HCT116 (cell line): Measurements from ENCODE around the gene PAPPA2. TPM values are rescaled to one million over a fixed set of nuclear protein-coding genes. Genes with fewer than 3 reads are reported as not detected.

Experiments
- ATAC-seq: fragments of 200-7000 bp; cut with Tn5 transposase; 2 replicates; pipeline ENCODE4 v1.9.1; 2020; ENCODE audit warnings: mild to moderate bottlenecking, moderate library complexity
- BruUV-seq: library from RNA; stranded (reverse); fragments of 400-500 nt; replicated peaks from 2 replicates; lab custom pipeline; 2021; lab: Mats Ljungman, UMichigan
- CTCF ChIA-PET: fragments of 300-600 bp; sonication (Branson Sonifier 250); formaldehyde crosslinking; loops from one replicate; lab custom pipeline; 2021; ENCODE audit warnings: antibody characterized with exemption; lab: Charles Lee
- POLR2A ChIA-PET: fragments of 300-600, 350-600 bp; sonication (Branson Sonifier 250); formaldehyde crosslinking; loops from one replicate; lab custom pipeline; 2021; ENCODE audit warnings: antibody characterized with exemption; lab: Charles Lee
- RAD21 ChIA-PET, 2 experiments: fragments of 300-600 bp; sonication (Branson Sonifier 250); formaldehyde crosslinking; loops; one replicate each; lab custom pipeline; 2023; ENCODE audit warnings: low total read pairs in 2 of 2; ENCODE audit not compliant: uncharacterized antibody in 2 of 2, unreplicated experiment in 2 of 2, low non-redundant PET in 1 of 2; lab: Charles Lee
- DNase-seq: peaks from one replicate; pipeline ENCODE4 v3.0.0-alpha.2; 2010; ENCODE audit warnings: low read depth, low spot score
- H2AFZ ChIP-seq: fragments of 200-600 bp; shearing (Covaris generic), sonication (generic); 2 replicates; pipeline ENCODE4 v1.6.1; 2017; ENCODE audit warnings: low read depth, mixed run types, mixed read lengths, antibody characterized with exemption, low read length; ENCODE audit not compliant: poor library complexity, severe bottlenecking
- H3K27ac ChIP-seq: 2 replicates; pipeline ENCODE4 v1.5.1; 2012; ENCODE audit warnings: low read depth, low read length
- H3K27me3 ChIP-seq: fragments of 200-600 bp; sonication (generic); 2 replicates; pipeline ENCODE4 v1.6.1; 2016; ENCODE audit warnings: mixed run types, low read length, mixed read lengths; ENCODE audit not compliant: insufficient read depth
- H3K36me3 ChIP-seq, 2 experiments: fragments of 200-500 bp in 1 of 2; fragments of 200-600 bp in 1 of 2; sonication (Bioruptor generic) in 1 of 2; sonication (generic) in 1 of 2; 2 replicates each; pipeline versions ENCODE4 v1.5.1 to v1.6.1; 2014 to 2016; ENCODE audit warnings: low read length in 2 of 2, inconsistent platforms in 1 of 2, mixed read lengths in 1 of 2, mixed run types in 1 of 2; ENCODE audit not compliant: insufficient read depth in 2 of 2, control insufficient read depth in 1 of 2
- H3K4me1 ChIP-seq, 2 experiments: fragments of 200-600 bp in 1 of 2; sonication (generic) in 1 of 2; 2 replicates each; pipeline versions ENCODE4 v1.5.1 to v1.6.1; 2012 to 2017; ENCODE audit warnings: low read length in 2 of 2, inconsistent platforms in 1 of 2, mild to moderate bottlenecking in 1 of 2, mixed read lengths in 1 of 2, mixed run types in 1 of 2, moderate library complexity in 1 of 2; ENCODE audit not compliant: insufficient read depth in 2 of 2, control insufficient read depth in 1 of 2
- H3K4me2 ChIP-seq: fragments of 200-600 bp; sonication (generic); 2 replicates; pipeline ENCODE4 v1.6.1; 2017; ENCODE audit warnings: mixed run types, low read length, mixed read lengths
- H3K4me3 ChIP-seq, 2 experiments: fragments of 200-600 bp in 1 of 2; sonication (generic) in 1 of 2; replicated peaks in 1 of 2; 2 replicates each; pipeline ENCODE4 v1.5.1; 2011 to 2016; ENCODE audit warnings: low read length in 2 of 2, control low read depth in 1 of 2, low read depth in 1 of 2, mild to moderate bottlenecking in 1 of 2, mixed read lengths in 1 of 2, mixed run types in 1 of 2
- H3K79me2 ChIP-seq: fragments of 200-600 bp; sonication (generic); 2 replicates; pipeline ENCODE4 v1.6.1; 2017; ENCODE audit warnings: mild to moderate bottlenecking, mixed run types, low read length, moderate library complexity, mixed read lengths; ENCODE audit not compliant: insufficient read depth
- H3K9ac ChIP-seq: fragments of 200-600 bp; sonication (generic); 2 replicates; pipeline ENCODE4 v1.6.1; 2016; ENCODE audit warnings: low read length, mixed read lengths
- H3K9me2 ChIP-seq: fragments of 200-600 bp; sonication (generic), shearing (Covaris generic); 2 replicates; pipeline ENCODE4 v1.6.1; 2017; ENCODE audit warnings: mixed run types, mild to moderate bottlenecking, moderate library complexity; ENCODE audit not compliant: insufficient read depth
- H3K9me3 ChIP-seq, 2 experiments: fragments of 200-500 bp in 1 of 2; fragments of 200-600 bp in 1 of 2; sonication (Bioruptor generic) in 1 of 2; sonication (generic) in 1 of 2; 2 replicates each; pipeline ENCODE4 v1.6.1; 2014 to 2017; ENCODE audit warnings: low read length in 2 of 2, mixed read lengths in 2 of 2, inconsistent platforms in 1 of 2, low read depth in 1 of 2, mild to moderate bottlenecking in 1 of 2, mixed run types in 1 of 2, moderate library complexity in 1 of 2; ENCODE audit not compliant: control insufficient read depth in 1 of 2, insufficient read depth in 1 of 2
- H4K20me1 ChIP-seq: fragments of 200-600 bp; sonication (generic), shearing (Covaris generic); 2 replicates; pipeline ENCODE4 v1.6.1; 2017; ENCODE audit warnings: mixed run types, mild to moderate bottlenecking, moderate library complexity; ENCODE audit not compliant: insufficient read depth
- CBX3 ChIP-seq: IDR thresholded peaks from 2 replicates; pipeline ENCODE4 v1.6.1; 2012; ENCODE audit warnings: low read depth
- CEBPB ChIP-seq: IDR thresholded peaks from 2 replicates; pipeline ENCODE4 v1.6.1; 2012; ENCODE audit warnings: low read depth
- CTCF ChIP-seq, 3 experiments: fragments of 200-600 bp in 1 of 3; sonication (generic) in 1 of 3; IDR thresholded peaks in 2 of 3; conservative IDR thresholded peaks in 1 of 3; 2 replicates each; pipeline ENCODE4 v1.5.1; 2012 to 2017; ENCODE audit warnings: low read depth in 2 of 3, low read length in 2 of 3, antibody characterized with exemption in 1 of 3, borderline replicate concordance in 1 of 3, control low read depth in 1 of 3, mild to moderate bottlenecking in 1 of 3, mixed read lengths in 1 of 3, mixed run types in 1 of 3, moderate library complexity in 1 of 3; ENCODE audit not compliant: insufficient read depth in 1 of 3
- EGR1 ChIP-seq: IDR thresholded peaks from 2 replicates; pipeline ENCODE4 v1.6.1; 2012; ENCODE audit warnings: low read depth
- EZH2phosphoT487 ChIP-seq: fragments of 200-600 bp; IDR thresholded peaks from 2 replicates; pipeline ENCODE4 v1.6.1; 2018; ENCODE audit warnings: antibody characterized with exemption, borderline replicate concordance
- FOSL1 ChIP-seq: IDR thresholded peaks from 2 replicates; pipeline ENCODE4 v1.6.1; 2012; ENCODE audit warnings: low read depth
- JUND ChIP-seq: IDR thresholded peaks from 2 replicates; pipeline ENCODE4 v1.6.1; 2012
- MAX ChIP-seq: IDR thresholded peaks from 2 replicates; pipeline ENCODE4 v1.6.1; 2012
- RAD21 ChIP-seq: IDR thresholded peaks from 2 replicates; pipeline ENCODE4 v1.6.1; 2012; ENCODE audit warnings: low read depth, mild to moderate bottlenecking
- SIN3A ChIP-seq: IDR thresholded peaks from 2 replicates; pipeline ENCODE4 v1.6.1; 2012; ENCODE audit warnings: low read depth
- SP1 ChIP-seq: IDR thresholded peaks from 2 replicates; pipeline ENCODE4 v1.6.1; 2012; ENCODE audit warnings: low read depth
- SRF ChIP-seq: IDR thresholded peaks from 2 replicates; pipeline ENCODE4 v1.6.1; 2012; ENCODE audit warnings: low read depth
- TCF7L2 ChIP-seq: IDR thresholded peaks from 2 replicates; pipeline ENCODE4 v1.7.0; 2011; ENCODE audit warnings: borderline replicate concordance, inconsistent platforms; ENCODE audit not compliant: insufficient read depth, insufficient read length; ENCODE audit errors: extremely low read depth
- YY1 ChIP-seq: IDR thresholded peaks from 2 replicates; pipeline ENCODE4 v1.6.1; 2011; ENCODE audit warnings: low read length, low read depth, moderate library complexity, mild to moderate bottlenecking; ENCODE audit not compliant: insufficient replicate concordance; ENCODE audit errors: extremely low read depth
- ZBTB33 ChIP-seq: IDR thresholded peaks from 2 replicates; pipeline ENCODE4 v1.6.1; 2011; ENCODE audit warnings: mild to moderate bottlenecking, low read length, moderate library complexity; ENCODE audit not compliant: insufficient replicate concordance; ENCODE audit errors: extremely low read depth
- ZFX ChIP-seq: fragments of 450-650 bp; IDR thresholded peaks from 2 replicates; pipeline ENCODE4 v1.6.1; 2017
- ZNF274 ChIP-seq: fragments of 200-500 bp; sonication (Bioruptor generic); IDR thresholded peaks from 2 replicates; pipeline ENCODE4 v1.6.1; 2014; ENCODE audit warnings: mild to moderate bottlenecking, low read depth, low read length, inconsistent platforms
- intact Hi-C: fragments of 100-400 bp; cut with micrococcal nuclease; formaldehyde crosslinking; loops from 2 replicates; pipeline ENCODE4 v1.10.0; 2022
- total RNA-seq: library from RNA; stranded (reverse); gene quantifications from one replicate; pipeline ENCODE4 v1.2.1, GENCODE V29; 2021; ENCODE audit not compliant: unreplicated experiment
- TF ChIP-seq, protein P1 (sequence below): IDR thresholded peaks from 2 replicates; pipeline ENCODE4 v1.6.1; 2012; ENCODE audit warnings: low read depth

PAPPA2 gene
- total RNA-seq, 1 experiment from 2014 or later: not detected

DNA sequence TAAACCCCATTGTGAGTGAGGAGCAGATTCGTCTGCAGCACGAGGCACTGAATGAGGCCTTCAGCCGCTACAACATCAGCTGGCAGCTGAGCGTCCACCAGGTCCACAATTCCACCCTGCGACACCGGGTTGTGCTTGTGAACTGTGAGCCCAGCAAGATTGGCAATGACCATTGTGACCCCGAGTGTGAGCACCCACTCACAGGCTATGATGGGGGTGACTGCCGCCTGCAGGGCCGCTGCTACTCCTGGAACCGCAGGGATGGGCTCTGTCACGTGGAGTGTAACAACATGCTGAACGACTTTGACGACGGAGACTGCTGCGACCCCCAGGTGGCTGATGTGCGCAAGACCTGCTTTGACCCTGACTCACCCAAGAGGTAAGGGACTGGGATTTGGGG is 132.2 kb downstream of the PAPPA2 start:
- Histone ChIP-seq H3K79me2 (no peaks in the 10 kb centered on the region), H3K4me1 (no peaks in the 10 kb centered on the region), H2AFZ (no peak overlapping the region), H3K27ac (no peak overlapping the region), H3K9me3 (no peaks in the 10 kb centered on the region), H3K4me3 (no peak overlapping the region), H4K20me1 (no peaks in the 10 kb centered on the region), H3K36me3 (no peaks in the 10 kb centered on the region), H3K9me2 (no peaks in the 10 kb centered on the region), H3K9ac (no peak overlapping the region), H3K27me3 (peaks cover 11% of the 10 kb centered on the region; the same call in 1 of the 2 replicates), H3K4me2 (no peak overlapping the region)
- no peak for DNase-seq
- ATAC-seq: no peak
- BruUV-seq: no TSS peak
- ChIA-PET POLR2A (no interaction called here), CTCF (no interaction called here), RAD21 (no interaction called here)
- TF ChIP-seq ZFX (no peak), EZH2phosphoT487 (no peak), SRF (no peak), RAD21 (no peak), TCF7L2 (no peak), FOSL1 (no peak), CEBPB (no peak), CTCF (IDR thresholded peaks at IDR 0.05 in 2 of 3, conservative IDR thresholded peaks at IDR 0.05 in 1 of 3; ENCODE audit: borderline replicate concordance in 1 of 3, insufficient read depth in 1 of 3, low read depth in 2 of 3, low read length in 2 of 3) (no peak), JUND (no peak), SP1 (no peak), EGR1 (no peak), CBX3 (no peak), SIN3A (no peak), YY1 (no peak), MAX (no peak), ZNF274 (no peak), ZBTB33 (no peak)
- TF ChIP-seq, protein P1, sequence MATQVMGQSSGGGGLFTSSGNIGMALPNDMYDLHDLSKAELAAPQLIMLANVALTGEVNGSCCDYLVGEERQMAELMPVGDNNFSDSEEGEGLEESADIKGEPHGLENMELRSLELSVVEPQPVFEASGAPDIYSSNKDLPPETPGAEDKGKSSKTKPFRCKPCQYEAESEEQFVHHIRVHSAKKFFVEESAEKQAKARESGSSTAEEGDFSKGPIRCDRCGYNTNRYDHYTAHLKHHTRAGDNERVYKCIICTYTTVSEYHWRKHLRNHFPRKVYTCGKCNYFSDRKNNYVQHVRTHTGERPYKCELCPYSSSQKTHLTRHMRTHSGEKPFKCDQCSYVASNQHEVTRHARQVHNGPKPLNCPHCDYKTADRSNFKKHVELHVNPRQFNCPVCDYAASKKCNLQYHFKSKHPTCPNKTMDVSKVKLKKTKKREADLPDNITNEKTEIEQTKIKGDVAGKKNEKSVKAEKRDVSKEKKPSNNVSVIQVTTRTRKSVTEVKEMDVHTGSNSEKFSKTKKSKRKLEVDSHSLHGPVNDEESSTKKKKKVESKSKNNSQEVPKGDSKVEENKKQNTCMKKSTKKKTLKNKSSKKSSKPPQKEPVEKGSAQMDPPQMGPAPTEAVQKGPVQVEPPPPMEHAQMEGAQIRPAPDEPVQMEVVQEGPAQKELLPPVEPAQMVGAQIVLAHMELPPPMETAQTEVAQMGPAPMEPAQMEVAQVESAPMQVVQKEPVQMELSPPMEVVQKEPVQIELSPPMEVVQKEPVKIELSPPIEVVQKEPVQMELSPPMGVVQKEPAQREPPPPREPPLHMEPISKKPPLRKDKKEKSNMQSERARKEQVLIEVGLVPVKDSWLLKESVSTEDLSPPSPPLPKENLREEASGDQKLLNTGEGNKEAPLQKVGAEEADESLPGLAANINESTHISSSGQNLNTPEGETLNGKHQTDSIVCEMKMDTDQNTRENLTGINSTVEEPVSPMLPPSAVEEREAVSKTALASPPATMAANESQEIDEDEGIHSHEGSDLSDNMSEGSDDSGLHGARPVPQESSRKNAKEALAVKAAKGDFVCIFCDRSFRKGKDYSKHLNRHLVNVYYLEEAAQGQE: no peak
- intact Hi-C loops: no loop called here
